Thyroid gland (tissue), 4 donors: ENCODE results near the gene SEL1L3. TPM values are rescaled to one million over a fixed set of nuclear protein-coding genes. Genes with fewer than 3 reads are reported as not detected.

Experiments used
- DNase-seq, 2 donors: peaks; one replicate each; pipeline ENCODE4 v3.0.0-alpha.2; 2019
- H3K27ac ChIP-seq, 3 donors: fragments of 200-600 bp; sonication (generic); 1 replicate in 2 of 3; 2 replicates in 1 of 3; pipeline ENCODE4 v1.5.1; 2016 to 2019; ENCODE audit warnings: mild to moderate bottlenecking in 1 of 3, moderate library complexity in 1 of 3
- H3K27me3 ChIP-seq: fragments of 200-600 bp; sonication (generic); one replicate; pipeline ENCODE4 v1.5.1; 2019
- H3K36me3 ChIP-seq, 2 donors: fragments of 200-600 bp; sonication (generic); one replicate each; pipeline ENCODE4 v1.5.1; 2016 to 2019
- H3K4me1 ChIP-seq, 2 donors: fragments of 200-600 bp; sonication (generic); one replicate each; pipeline ENCODE4 v1.5.1; 2017 to 2019
- H3K4me3 ChIP-seq, 3 donors: fragments of 200-600 bp; sonication (generic); replicated peaks in 1 of 3; 1 replicate in 2 of 3; 2 replicates in 1 of 3; pipeline ENCODE4 v1.5.1; 2016; ENCODE audit warnings: mild to moderate bottlenecking in 1 of 3
- H3K9me3 ChIP-seq: fragments of 200-600 bp; sonication (generic); one replicate; pipeline ENCODE4 v1.5.1; 2017
- CTCF ChIP-seq, 6 experiments: fragments of 200-600 bp in 3 of 6; fragments of 450-650 bp in 3 of 6; sonication (generic) in 3 of 6; IDR thresholded peaks; one replicate each; pipeline ENCODE4 v1.5.1; 2016 to 2019; ENCODE audit warnings: antibody characterized with exemption in 6 of 6, mild to moderate bottlenecking in 2 of 6, inconsistent platforms in 1 of 6, moderate library complexity in 1 of 6
- POLR2A ChIP-seq, 2 donors: fragments of 450-650 bp; IDR thresholded peaks; one replicate each; pipeline ENCODE4 v1.6.1; 2017; ENCODE audit warnings: antibody characterized with exemption in 2 of 2, mild to moderate bottlenecking in 2 of 2, moderate library complexity in 1 of 2
- WGBS, 2 donors: methylation state at CpG; one replicate each; pipeline ENCODE4 v1.1.5; 2017; 5-methylcytosine and 5-hydroxymethylcytosine counted together
- intact Hi-C: fragments of 100-400 bp; cut with DNase I; formaldehyde crosslinking; loops from one replicate; pipeline ENCODE4 v1.15.1; 2023
- total RNA-seq, 4 donors: library from RNA; depleted of rRNA; stranded (reverse); fragments of >200 nt; gene quantifications; one replicate each; pipeline ENCODE4 v1.2.3, GENCODE V29; 2016

Gene SEL1L3
- total RNA-seq, 4 donors from 2014 or later: 18.5 to 81.4 (median 32.4) TPM

- H3K9me3 ChIP-seq: no peaks in the 10 kb centered on the region
- no peaks in the 10 kb centered on the region for H3K36me3 ChIP-seq
- no peaks in the 10 kb centered on the region for H3K4me1 ChIP-seq
- intact Hi-C loops: no loop called here
- DNase-seq: no peak
- no peak for TF ChIP-seq CTCF (IDR thresholded peaks at IDR 0.05)
- TF ChIP-seq POLR2A (IDR thresholded peaks at IDR 0.05): no peak
- H3K4me3 ChIP-seq: no peak overlapping the region
- H3K27ac ChIP-seq: no peak overlapping the region
- no peaks in the 10 kb centered on the region for H3K27me3 ChIP-seq
- 87 to 96% methylated on average over 3 of the region's 3 CpGs for WGBS, 2 donors
Measured at GRCh38 chr4:25904748-25905082, 41.9 kb upstream of the SEL1L3 start.

- DNase-seq: peak in 1 of 2 donors; percentile 9
- Histone ChIP-seq H3K9me3 (no peaks in the 10 kb centered on the region), H3K36me3 (no peaks in the 10 kb centered on the region), H3K4me3 (no peak overlapping the region), H3K4me1 (no peaks in the 10 kb centered on the region), H3K27me3 (no peaks in the 10 kb centered on the region), H3K27ac (no peak overlapping the region)
- intact Hi-C loops: no loop called here
- no peak for TF ChIP-seq POLR2A (IDR thresholded peaks at IDR 0.05)
- TF ChIP-seq CTCF (IDR thresholded peaks at IDR 0.05): no peak
- 82% methylated on average over 8 of the region's 8 CpGs for WGBS, 2 donors
Measured at GRCh38 chr4:25903900-25904747, 41.3 kb upstream of the SEL1L3 start.

GRCh38 chr4:25901030-25901430, 38.2 kb upstream of the SEL1L3 start:
- 86 to 88% methylated on average over 10 of the region's 10 CpGs for WGBS, 2 donors
- no peak for TF ChIP-seq POLR2A (IDR thresholded peaks at IDR 0.05)
- TF ChIP-seq CTCF (IDR thresholded peaks at IDR 0.05): no peak

GRCh38 chr4:25900310-25900709, 37.5 kb upstream of the SEL1L3 start:
- DNase-seq: no peak
- Histone ChIP-seq H3K27me3 (no peaks in the 10 kb centered on the region), H3K27ac (no peak overlapping the region), H3K9me3 (no peaks in the 10 kb centered on the region), H3K36me3 (no peaks in the 10 kb centered on the region), H3K4me3 (no peak overlapping the region), H3K4me1 (no peaks in the 10 kb centered on the region)
- intact Hi-C loops: no loop called here
- 82 to 88% methylated on average over 1 of the region's 1 CpG for WGBS, 2 donors
- TF ChIP-seq POLR2A (IDR thresholded peaks at IDR 0.05): no peak
- TF ChIP-seq CTCF (IDR thresholded peaks at IDR 0.05): no peak

More at GRCh38 chr4:25901030-25901430, 38.2 kb upstream of the SEL1L3 start:
- Histone ChIP-seq H3K27ac (no peak overlapping the region), H3K27me3 (no peaks in the 10 kb centered on the region), H3K36me3 (no peaks in the 10 kb centered on the region), H3K4me3 (no peak overlapping the region), H3K9me3 (no peaks in the 10 kb centered on the region), H3K4me1 (no peaks in the 10 kb centered on the region)
- intact Hi-C loops: no loop called here
- no peak for DNase-seq

- Histone ChIP-seq H3K4me1 (no peaks in the 10 kb centered on the region), H3K27ac (no peak overlapping the region), H3K4me3 (no peak overlapping the region), H3K9me3 (no peaks in the 10 kb centered on the region), H3K27me3 (no peaks in the 10 kb centered on the region), H3K36me3 (no peaks in the 10 kb centered on the region)
- intact Hi-C loops: no loop called here
- WGBS, 2 donors: 74 to 78% methylated on average over 5 of the region's 5 CpGs
- no peak for DNase-seq
- TF ChIP-seq CTCF (IDR thresholded peaks at IDR 0.05) (no peak), POLR2A (IDR thresholded peaks at IDR 0.05) (no peak)
Measured at GRCh38 chr4:25896776-25897539, 34.2 kb upstream of the SEL1L3 start.
